GM21423 (cell line): ENCODE results near the gene PROX1.

Source experiments
- ATAC-seq: cut with Tn5 transposase; IDR thresholded peaks from one replicate; pipeline ENCODE4 v1.9.1; 2021; ENCODE audit warnings: mild to moderate bottlenecking, moderate library complexity; ENCODE audit not compliant: unreplicated experiment

The PROX1 gene

GRCh38 chr1:213997038-213997771, 9.4 kb downstream of the PROX1 start:
- ATAC-seq: no peak

DNA sequence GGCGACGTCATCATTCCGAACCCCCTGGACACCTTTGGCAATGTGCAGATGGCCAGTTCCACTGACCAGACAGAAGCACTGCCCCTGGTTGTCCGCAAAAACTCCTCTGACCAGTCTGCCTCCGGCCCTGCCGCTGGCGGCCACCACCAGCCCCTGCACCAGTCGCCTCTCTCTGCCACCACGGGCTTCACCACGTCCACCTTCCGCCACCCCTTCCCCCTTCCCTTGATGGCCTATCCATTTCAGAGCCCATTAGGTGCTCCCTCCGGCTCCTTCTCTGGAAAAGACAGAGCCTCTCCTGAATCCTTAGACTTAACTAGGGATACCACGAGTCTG, 10.0 kb downstream of the PROX1 start:
- ATAC-seq: no peak

DNA sequence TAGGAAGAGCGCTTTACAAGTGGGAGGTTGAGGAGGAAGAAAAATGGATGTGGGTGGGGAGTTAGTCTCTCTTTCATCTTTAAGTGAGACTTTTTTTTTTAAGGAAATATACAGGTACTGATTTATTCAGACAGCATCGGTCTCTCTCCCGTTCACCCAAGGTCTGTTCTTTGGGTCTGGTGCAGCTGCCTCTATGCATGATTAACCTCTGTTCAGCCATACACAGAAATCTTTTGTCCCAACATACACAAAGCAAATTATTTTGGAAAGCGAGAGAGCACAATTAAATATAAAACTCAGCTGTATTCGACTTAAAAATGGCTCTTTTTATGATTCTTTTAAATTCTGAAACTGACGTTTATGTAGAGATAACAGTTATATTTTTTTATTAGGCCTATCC, 11.0 kb downstream of the PROX1 start:
- ATAC-seq: no peak

GRCh38 chr1:213999732-214000131, 12.0 kb downstream of the PROX1 start:
- ATAC-seq: no peak

- no peak for ATAC-seq
These were observed 14.3 kb downstream of the PROX1 start for GRCh38 chr1:214002060-214002459.

- ATAC-seq: no peak
These were observed 14.7 kb downstream of the PROX1 start for GRCh38 chr1:214002472-214002871.

DNA sequence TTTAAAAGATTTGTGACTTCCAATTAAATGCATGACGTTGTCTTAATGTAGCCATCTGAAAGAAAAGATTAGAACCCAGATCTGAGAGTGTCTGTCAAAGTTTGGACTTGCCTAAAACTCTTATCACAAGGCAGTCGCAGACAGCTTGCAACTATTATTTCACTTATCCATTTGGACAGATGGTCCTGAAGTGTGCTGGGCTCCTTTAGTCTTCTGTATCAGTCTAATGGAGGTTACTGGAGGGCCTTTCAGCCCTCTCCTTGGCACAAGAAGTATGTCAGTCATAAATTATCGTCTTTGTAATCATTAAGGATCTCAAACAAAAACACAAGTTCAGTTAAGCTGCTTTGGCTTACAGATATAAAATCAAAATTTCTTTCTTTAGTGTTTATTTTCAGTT, 15.5 kb downstream of the PROX1 start:
- no peak for ATAC-seq

DNA sequence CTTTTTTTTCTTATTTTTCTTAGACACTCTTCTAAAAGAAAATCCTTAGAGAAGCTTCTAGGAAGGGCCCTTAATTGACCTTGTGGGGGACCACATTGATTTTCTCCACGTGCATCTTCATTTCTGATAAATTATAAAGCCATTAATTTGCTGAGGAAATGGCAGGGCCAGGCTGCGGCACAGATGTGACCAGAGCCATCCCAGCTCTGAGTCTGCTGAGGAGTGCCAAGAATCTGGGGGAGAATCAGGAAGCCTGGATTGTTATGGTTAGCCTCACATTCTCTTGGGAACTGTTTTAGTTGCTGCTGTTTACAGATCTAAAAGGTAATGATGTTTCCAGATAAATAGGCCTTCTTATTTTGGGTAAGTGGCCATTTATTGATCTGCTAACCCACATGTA, 16.2 kb downstream of the PROX1 start:
- no peak for ATAC-seq

DNA sequence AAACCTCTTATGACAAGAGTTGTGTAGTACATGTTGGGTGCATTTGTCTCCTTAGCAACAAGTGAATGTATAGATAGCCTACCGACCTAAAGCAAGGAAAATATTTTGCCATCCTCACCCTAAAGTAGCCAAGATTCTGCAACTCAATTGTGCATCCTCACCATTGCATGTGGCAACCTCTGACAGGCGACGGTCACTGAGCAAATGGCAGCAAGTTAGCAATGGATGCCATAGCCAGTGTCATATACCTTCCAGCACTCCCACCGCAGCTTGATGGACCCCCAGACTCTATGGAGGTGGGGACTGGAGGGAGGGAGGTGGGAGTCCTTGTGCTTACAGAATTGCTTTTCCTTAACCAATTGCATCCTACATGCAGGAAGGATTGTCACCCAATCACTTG, 17.0 kb downstream of the PROX1 start:
- no peak for ATAC-seq

GRCh38 chr1:214005708-214006107, 17.9 kb downstream of the PROX1 start:
- no peak for ATAC-seq

DNA sequence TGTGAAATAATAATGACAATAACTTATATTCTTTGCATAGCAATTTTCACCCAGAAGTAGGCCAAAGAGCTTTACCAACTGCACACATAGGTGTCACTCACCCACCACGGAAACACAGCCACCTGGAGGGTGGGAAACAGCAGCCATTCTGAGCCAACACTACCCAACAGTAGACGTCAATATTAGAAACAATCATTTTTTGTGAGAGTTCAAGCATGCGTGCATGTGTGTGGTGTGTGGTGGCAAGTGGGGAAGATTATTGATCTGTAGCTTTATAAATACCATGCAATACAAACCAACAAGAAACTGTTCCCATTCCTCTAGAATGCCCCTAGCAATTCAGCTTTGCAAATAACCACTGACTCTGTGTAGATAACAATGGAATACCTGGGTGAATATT, 19.1 kb downstream of the PROX1 start:
- no peak for ATAC-seq

DNA sequence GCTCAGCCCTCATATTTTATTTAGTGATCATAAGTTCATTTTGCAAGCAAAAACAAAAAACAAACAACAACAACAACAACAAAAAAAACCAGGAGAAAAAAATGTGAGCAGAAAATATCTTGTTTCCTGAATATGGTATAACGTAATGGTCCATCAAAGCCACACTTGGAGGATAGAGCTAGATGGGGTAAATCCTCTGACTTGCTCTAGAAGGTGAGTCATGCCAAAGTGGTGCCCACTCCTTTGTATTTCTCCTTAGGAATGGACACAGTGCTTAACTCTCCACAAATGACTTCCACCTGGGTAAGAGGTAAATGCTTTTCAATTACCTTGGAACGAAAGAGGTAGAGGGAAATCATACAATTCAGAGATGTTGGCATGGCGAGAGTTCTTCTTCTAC, 20.6 kb downstream of the PROX1 start:
- no peak for ATAC-seq

- ATAC-seq: no peak
These were observed 21.1 kb downstream of the PROX1 start for GRCh38 chr1:214008791-214009422.

GRCh38 chr1:214009423-214010196, 21.8 kb downstream of the PROX1 start:
- no peak for ATAC-seq

DNA sequence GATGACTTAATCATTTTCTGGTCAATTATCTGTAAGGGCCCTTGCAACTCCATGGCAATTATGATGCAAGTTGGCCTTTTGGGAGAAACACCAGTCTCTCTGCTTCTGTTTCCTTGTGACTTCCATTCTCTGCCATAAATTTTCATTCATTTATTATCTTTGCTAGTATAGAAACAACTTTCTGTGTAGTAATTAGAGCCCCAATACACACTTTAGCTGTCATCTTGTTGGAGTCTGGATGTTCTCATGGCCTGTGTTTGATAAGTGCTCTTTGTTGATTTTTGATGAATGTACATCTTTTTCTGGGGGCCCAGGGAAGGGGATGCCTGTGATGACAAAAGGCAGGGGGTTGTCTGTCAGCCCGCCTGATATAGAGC, 22.4 kb downstream of the PROX1 start:
- ATAC-seq: no peak

DNA sequence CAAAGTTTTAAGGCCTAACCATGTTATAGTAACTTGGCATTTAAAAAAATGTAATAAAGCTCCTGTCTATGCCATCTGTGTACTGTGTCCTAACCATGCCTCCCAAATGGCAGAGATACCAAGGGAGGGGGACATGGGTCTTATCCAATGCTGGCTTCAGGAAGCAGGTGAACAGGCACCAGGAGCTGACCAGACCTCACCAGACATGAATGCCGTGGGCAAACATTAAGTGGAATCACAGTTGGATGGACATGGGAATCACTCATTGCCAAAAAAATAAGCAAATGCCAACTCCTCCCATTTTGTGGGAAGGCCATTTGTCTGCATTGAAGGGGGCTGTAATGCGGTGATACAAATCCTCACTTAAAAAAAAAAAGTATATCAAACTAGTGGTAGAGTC, 22.9 kb downstream of the PROX1 start:
- ATAC-seq: no peak

DNA sequence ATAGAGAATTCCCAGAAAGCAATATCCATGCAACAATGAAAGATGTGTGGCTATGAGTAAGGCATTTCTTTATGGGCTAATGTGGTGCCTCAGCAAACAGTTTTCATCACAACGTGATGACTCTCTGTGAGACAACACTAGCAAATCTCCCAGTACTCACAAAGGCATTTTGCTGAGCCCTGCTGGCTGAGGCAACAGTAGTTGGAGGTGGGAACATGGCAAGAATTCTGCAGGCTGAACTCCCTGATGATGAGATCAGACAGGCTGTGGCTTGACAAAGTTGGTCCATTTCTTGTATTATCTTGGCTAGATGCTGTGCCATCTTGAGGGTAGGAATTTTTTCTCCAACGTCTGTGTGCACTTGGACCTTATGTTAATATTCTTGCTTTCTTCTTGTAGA, 24.6 kb downstream of the PROX1 start:
- ATAC-seq: no peak

GRCh38 chr1:214013614-214014377, 26.0 kb downstream of the PROX1 start:
- ATAC-seq: no peak

GRCh38 chr1:214014730-214015129, 27.0 kb downstream of the PROX1 start:
- ATAC-seq: no peak

GRCh38 chr1:214017191-214017982, 29.6 kb downstream of the PROX1 start:
- no peak for ATAC-seq
